Measurements from ENCODE around the gene KLF7. TPM values are rescaled to one million over a fixed set of nuclear protein-coding genes. Genes with fewer than 3 reads are reported as not detected.
A peak's percentile ranks its signal among the peaks of the same experiment; 100 is the strongest.

The KLF7 gene
- total RNA-seq, 4 donors from 2014 or later = 25.8 to 55.3 (median 37.1) TPM

GRCh38 chr2:207121784-207122183, 44.0 kb downstream of the KLF7 start:
- Histone ChIP-seq H3K27me3 (no peaks in the 10 kb centered on the region), H3K27ac (peak overlapping the region in 2 of 4 donors; percentile 38 to 59), H3K4me3 (no peak overlapping the region), H3K9me3 (no peaks in the 10 kb centered on the region), H3K36me3 (peaks cover 0 to 27% (median 0%) of the 10 kb centered on the region in 3 donors), H3K4me1 (peaks cover 0 to 65% (median 18%) of the 10 kb centered on the region in 4 donors)
- DNase-seq (ENCODE audit: low spot score in 2 of 2) = no peak
- 19 to 25% methylated on average over 1 of the region's 1 CpG for WGBS, 2 donors
- TF ChIP-seq CTCF (IDR thresholded peaks at IDR 0.05) (no peak), EP300 (IDR thresholded peaks at IDR 0.05) (peak in 1 of 2 donors; percentile 51), POLR2A (IDR thresholded peaks at IDR 0.05) (no peak)

GRCh38 chr2:207119048-207119447, 46.7 kb downstream of the KLF7 start:
- Histone ChIP-seq H3K36me3 (peaks cover 0 to 23% (median 0%) of the 10 kb centered on the region in 3 donors), H3K27me3 (no peaks in the 10 kb centered on the region), H3K9me3 (no peaks in the 10 kb centered on the region), H3K4me1 (peaks cover 0 to 70% (median 17%) of the 10 kb centered on the region in 4 donors), H3K4me3 (no peak overlapping the region), H3K27ac (no peak overlapping the region)
- no peak for DNase-seq (ENCODE audit: low spot score in 2 of 2)
- WGBS, 2 donors = 77 to 78% methylated on average over 4 of the region's 4 CpGs
- TF ChIP-seq POLR2A (IDR thresholded peaks at IDR 0.05) (no peak), CTCF (IDR thresholded peaks at IDR 0.05) (no peak), EP300 (IDR thresholded peaks at IDR 0.05) (no peak)

- Histone ChIP-seq H3K36me3 (peaks cover 0 to 10% (median 0%) of the 10 kb centered on the region in 3 donors), H3K9me3 (no peaks in the 10 kb centered on the region), H3K4me3 (no peak overlapping the region), H3K27me3 (no peaks in the 10 kb centered on the region), H3K27ac (no peak overlapping the region), H3K4me1 (peaks cover 0 to 59% (median 11%) of the 10 kb centered on the region in 4 donors)
- TF ChIP-seq EP300 (IDR thresholded peaks at IDR 0.05) (no peak), CTCF (IDR thresholded peaks at IDR 0.05) (no peak), POLR2A (IDR thresholded peaks at IDR 0.05) (no peak)
- 89 to 98% methylated on average over 2 of the region's 2 CpGs for WGBS, 2 donors
- no peak for DNase-seq (ENCODE audit: low spot score in 2 of 2)
Measured at GRCh38 chr2:207117668-207118067, 48.1 kb downstream of the KLF7 start.

- H3K9me3 ChIP-seq = no peaks in the 10 kb centered on the region
- no peak overlapping the region for H3K4me3 ChIP-seq
- peaks cover 0 to 50% (median 3%) of the 10 kb centered on the region in 4 donors for H3K4me1 ChIP-seq
- H3K27ac ChIP-seq = no peak overlapping the region
- H3K36me3 ChIP-seq = peaks cover 0 to 16% (median 0%) of the 10 kb centered on the region in 3 donors
- TF ChIP-seq POLR2A (IDR thresholded peaks at IDR 0.05) (no peak), CTCF (IDR thresholded peaks at IDR 0.05) (peak in 1 of 5 experiments; percentile 26)
- no peak for DNase-seq (ENCODE audit: low spot score in 2 of 2)
- 33 to 34% methylated on average over 6 of the region's 6 CpGs for WGBS, 2 donors
- no peaks in the 10 kb centered on the region for H3K27me3 ChIP-seq
Measured at GRCh38 chr2:207115715-207116364, 49.9 kb downstream of the KLF7 start.

- no peaks in the 10 kb centered on the region for H3K27me3 ChIP-seq
- peaks cover 0 to 56% (median 3%) of the 10 kb centered on the region in 4 donors for H3K4me1 ChIP-seq
- H3K27ac ChIP-seq = no peak overlapping the region
- TF ChIP-seq EP300 (IDR thresholded peaks at IDR 0.05) (no peak), CTCF (IDR thresholded peaks at IDR 0.05) (no peak), POLR2A (IDR thresholded peaks at IDR 0.05) (no peak)
- H3K9me3 ChIP-seq = no peaks in the 10 kb centered on the region
- no peak for DNase-seq (ENCODE audit: low spot score in 2 of 2)
- H3K4me3 ChIP-seq = no peak overlapping the region
- peaks cover 0 to 23% (median 0%) of the 10 kb centered on the region in 3 donors for H3K36me3 ChIP-seq
Measured at GRCh38 chr2:207113414-207113813, 52.3 kb downstream of the KLF7 start.
